WERI-Rb-1 (cell line): Measurements from ENCODE around the gene PTPRCAP.
A peak's percentile ranks its signal among the peaks of the same experiment; 100 is the strongest.

Experiments
- DNase-seq: peaks from one replicate; pipeline ENCODE4 v3.0.0-alpha.2; 2020
- H3K27ac ChIP-seq: fragments of 250-450 bp; sonication (Bioruptor Pico); 2 replicates; pipeline ENCODE4 v1.5.1; 2020; ENCODE audit warnings: mild to moderate bottlenecking, moderate library complexity
- H3K27me3 ChIP-seq: fragments of 250-450 bp; sonication (Bioruptor Pico); 2 replicates; pipeline ENCODE4 v1.5.1; 2021; ENCODE audit warnings: mild to moderate bottlenecking, low read depth, moderate library complexity; ENCODE audit not compliant: insufficient read depth, severe bottlenecking
- H3K36me3 ChIP-seq: fragments of 250-450 bp; sonication (Bioruptor Pico); 2 replicates; pipeline ENCODE4 v1.5.1; 2020; ENCODE audit warnings: mild to moderate bottlenecking, moderate library complexity
- H3K4me3 ChIP-seq: 2 replicates; pipeline ENCODE4 v1.5.1; 2011; ENCODE audit warnings: low read depth, mild to moderate bottlenecking, control low read depth, low read length
- H3K9me3 ChIP-seq: fragments of 250-450 bp; sonication (Bioruptor Pico); 2 replicates; pipeline ENCODE4 v1.5.1; 2021; ENCODE audit warnings: mild to moderate bottlenecking, moderate library complexity; ENCODE audit not compliant: severe bottlenecking
- CTCF ChIP-seq: IDR thresholded peaks from 2 replicates; pipeline ENCODE4 v1.5.1; 2011; ENCODE audit warnings: low read depth, mild to moderate bottlenecking, control low read depth, inconsistent platforms, low read length

PTPRCAP gene

DNA sequence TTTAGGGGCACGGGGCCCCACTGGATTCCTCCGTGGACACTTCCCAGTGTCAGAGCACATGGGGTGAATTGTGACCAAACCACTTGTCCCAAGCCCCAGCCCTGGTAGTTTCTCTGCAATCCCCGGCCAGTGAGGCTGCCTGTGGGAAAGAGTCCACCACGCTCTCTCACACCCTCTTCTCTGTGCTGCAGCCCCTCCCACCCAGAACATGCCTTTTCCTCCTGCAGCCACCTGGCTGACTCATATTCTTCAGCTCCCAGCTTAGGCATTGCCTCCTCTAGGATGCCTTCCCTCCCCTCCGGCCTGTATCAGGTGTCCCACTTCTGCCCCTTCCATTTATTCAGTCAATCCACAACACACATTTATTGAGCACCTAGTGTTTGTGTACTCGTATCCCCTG is 14.6 kb downstream of the PTPRCAP start:
- Histone ChIP-seq H3K27ac (no peak overlapping the region), H3K36me3 (no peaks in the 10 kb centered on the region), H3K4me3 (no peak overlapping the region), H3K27me3 (no peaks in the 10 kb centered on the region), H3K9me3 (no peaks in the 10 kb centered on the region)
- DNase-seq, result no peak
- TF ChIP-seq CTCF, result no peak

DNA sequence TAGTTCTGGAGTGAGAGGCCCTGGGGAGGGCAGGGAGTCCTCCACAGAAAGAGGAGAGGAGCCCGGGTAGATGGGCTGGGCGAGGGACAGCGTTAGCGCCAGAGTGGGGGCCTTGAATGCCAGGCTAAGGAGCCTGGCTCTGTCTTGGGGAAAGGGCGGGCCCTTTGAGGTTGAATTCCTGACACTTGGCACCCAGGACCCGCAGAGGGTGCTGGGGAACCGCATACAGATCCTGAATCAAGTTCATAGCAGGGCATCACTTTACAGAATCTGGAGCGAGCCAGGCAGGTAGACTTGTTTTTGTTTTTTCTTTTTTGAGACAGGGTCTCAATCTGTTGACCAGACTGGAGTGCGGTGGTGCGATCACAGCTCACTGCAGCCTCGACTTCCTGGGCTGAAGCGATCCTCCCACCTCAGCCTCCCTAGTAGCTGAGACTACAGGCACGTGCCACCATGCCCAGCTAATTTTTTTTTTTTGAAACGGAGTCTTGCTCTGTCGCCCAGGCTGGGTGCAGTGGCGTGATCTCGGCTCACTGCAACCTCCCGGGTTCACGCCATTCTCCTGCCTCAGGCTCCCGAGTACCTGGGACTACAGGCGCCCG is 16.0 kb downstream of the PTPRCAP start:
- H3K27ac ChIP-seq, result peak overlapping the region; percentile 47
- no peaks in the 10 kb centered on the region for H3K27me3 ChIP-seq
- H3K4me3 ChIP-seq, result no peak overlapping the region
- H3K36me3 ChIP-seq, result no peaks in the 10 kb centered on the region
- TF ChIP-seq CTCF, result no peak
- DNase-seq, result no peak
- H3K9me3 ChIP-seq, result no peaks in the 10 kb centered on the region

GRCh38 chr11:67420646-67421429 is 16.6 kb downstream of the PTPRCAP start:
- no peak for TF ChIP-seq CTCF
- Histone ChIP-seq H3K36me3 (no peaks in the 10 kb centered on the region), H3K27ac (peak overlapping the region; percentile 65), H3K27me3 (no peaks in the 10 kb centered on the region), H3K9me3 (no peaks in the 10 kb centered on the region), H3K4me3 (peak overlapping the region; percentile 26)
- DNase-seq, result peak; percentile 97

DNA sequence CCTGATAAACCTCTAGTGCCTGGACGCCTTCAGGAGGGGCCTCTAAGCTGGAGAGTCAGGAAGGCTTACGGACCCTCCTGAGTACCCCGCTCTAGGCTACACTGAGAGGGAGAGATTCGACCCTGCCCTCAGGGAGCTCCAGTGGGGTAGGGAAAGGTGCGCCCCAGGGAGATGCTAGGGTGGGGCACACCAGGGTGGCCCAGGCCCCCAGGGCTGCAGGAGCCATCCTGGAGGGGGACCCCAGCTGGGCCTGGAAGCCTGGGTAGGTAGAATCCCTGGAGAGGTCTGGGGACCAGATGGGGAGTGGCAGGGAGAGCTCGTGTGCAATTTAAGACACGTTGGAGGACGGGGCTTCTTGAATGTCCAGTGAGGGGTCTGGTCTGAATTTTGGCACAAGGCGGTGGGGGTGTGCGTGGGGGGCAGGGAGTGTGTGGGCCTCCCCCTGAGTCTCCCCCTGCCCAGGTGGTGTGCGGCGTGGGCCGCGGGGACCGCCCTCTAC is 17.3 kb downstream of the PTPRCAP start:
- DNase-seq, result no peak
- H3K4me3 ChIP-seq, result peak overlapping the region; percentile 26
- H3K36me3 ChIP-seq, result no peaks in the 10 kb centered on the region
- H3K9me3 ChIP-seq, result no peaks in the 10 kb centered on the region
- peak overlapping the region; percentile 65 for H3K27ac ChIP-seq
- no peak for TF ChIP-seq CTCF
- no peaks in the 10 kb centered on the region for H3K27me3 ChIP-seq

GRCh38 chr11:67419325-67420049 is 18.0 kb downstream of the PTPRCAP start:
- Histone ChIP-seq H3K9me3 (no peaks in the 10 kb centered on the region), H3K27ac (no peak overlapping the region; the same call in 1 of the 2 replicates), H3K27me3 (no peaks in the 10 kb centered on the region), H3K4me3 (no peak overlapping the region), H3K36me3 (no peaks in the 10 kb centered on the region)
- DNase-seq, result no peak
- TF ChIP-seq CTCF, result no peak
